ENCODE data around the gene AP1G1. TPM values are rescaled to one million over a fixed set of nuclear protein-coding genes. Genes with fewer than 3 reads are reported as not detected.
"Not testable (repeated sequence)": the region's sequence is repeated elsewhere in the genome, so short reads cannot be mapped to it uniquely, and the experiment has no call there.

Gene AP1G1
- total RNA-seq, 1 donor from 2014 or later = 72.7 TPM

DNA sequence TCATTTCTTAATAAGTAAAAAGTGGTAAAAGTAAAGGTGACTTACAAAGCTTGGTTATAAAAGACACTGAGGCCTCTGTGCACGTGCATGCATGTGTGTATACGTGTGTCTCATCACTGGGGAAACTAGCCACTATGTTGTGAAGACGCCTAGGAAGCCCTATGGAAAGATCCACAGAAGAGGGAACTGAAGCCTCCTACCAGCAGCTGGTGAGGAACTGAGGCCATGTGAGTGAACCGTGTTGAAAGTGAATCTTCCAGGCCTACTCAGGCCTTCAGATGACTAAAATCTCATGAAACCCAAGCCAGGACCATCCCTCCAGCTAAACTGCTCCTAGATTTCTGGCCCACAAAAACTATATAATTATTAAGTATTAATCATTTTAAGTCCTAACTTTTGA, 107.8 kb downstream of the AP1G1 start:
- Mint-ChIP-seq H3K4me3 (ENCODE audit: unreplicated experiment) (no peak overlapping the region), H3K36me3 (ENCODE audit: unreplicated experiment) (peaks cover 14% of the 10 kb centered on the region)

GRCh38 chr16:71698491-71698890, 110.1 kb downstream of the AP1G1 start:
- Mint-ChIP-seq H3K9me3 (ENCODE audit: unreplicated experiment) (no peaks in the 10 kb centered on the region), H3K36me3 (ENCODE audit: unreplicated experiment) (peaks cover 15% of the 10 kb centered on the region), H3K27ac (ENCODE audit: unreplicated experiment) (no peak overlapping the region), H3K4me1 (ENCODE audit: unreplicated experiment) (no peaks in the 10 kb centered on the region), H3K27me3 (ENCODE audit: unreplicated experiment) (no peaks in the 10 kb centered on the region), H3K4me3 (ENCODE audit: unreplicated experiment) (no peak overlapping the region)
- no peak for DNase-seq (ENCODE audit: extremely low spot score, unreplicated experiment)
- no peak for TF ChIP-seq CTCF (IDR thresholded peaks at IDR 0.05)

More for the DNA sequence above, 107.8 kb downstream of the AP1G1 start:
- Mint-ChIP-seq H3K27me3 (ENCODE audit: unreplicated experiment) (no peaks in the 10 kb centered on the region), H3K4me1 (ENCODE audit: unreplicated experiment) (peaks cover 3% of the 10 kb centered on the region), H3K9me3 (ENCODE audit: unreplicated experiment) (no peaks in the 10 kb centered on the region), H3K27ac (ENCODE audit: unreplicated experiment) (no peak overlapping the region)
- TF ChIP-seq CTCF (IDR thresholded peaks at IDR 0.05) = no peak
- no peak for DNase-seq (ENCODE audit: extremely low spot score, unreplicated experiment)

DNA sequence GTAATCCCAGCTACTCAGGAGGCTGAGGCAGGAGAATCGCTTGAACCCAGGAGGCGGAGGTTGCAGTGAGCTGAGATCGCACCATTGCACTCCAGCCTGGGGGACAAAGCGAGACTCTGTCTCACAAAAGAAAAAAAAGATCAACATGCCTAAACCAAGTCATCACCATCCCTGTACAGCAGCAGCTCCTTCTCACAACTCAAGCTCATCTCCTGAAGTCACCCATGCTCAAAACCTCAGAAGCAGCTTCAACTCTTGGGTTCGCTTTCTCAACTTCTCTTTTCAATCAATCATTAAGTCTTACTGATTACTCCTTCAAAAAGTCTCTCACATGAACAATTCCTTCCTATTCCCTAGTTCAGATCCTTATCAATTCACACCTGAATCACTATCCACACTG, 115.5 kb downstream of the AP1G1 start:
- Mint-ChIP-seq H3K36me3 (ENCODE audit: unreplicated experiment) (peaks cover 28% of the 10 kb centered on the region), H3K27ac (ENCODE audit: unreplicated experiment) (no peak overlapping the region), H3K4me3 (ENCODE audit: unreplicated experiment) (no peak overlapping the region), H3K4me1 (ENCODE audit: unreplicated experiment) (no peaks in the 10 kb centered on the region), H3K27me3 (ENCODE audit: unreplicated experiment) (no peaks in the 10 kb centered on the region), H3K9me3 (ENCODE audit: unreplicated experiment) (no peaks in the 10 kb centered on the region)
- DNase-seq (ENCODE audit: extremely low spot score, unreplicated experiment) = no peak
- no peak for TF ChIP-seq CTCF (IDR thresholded peaks at IDR 0.05)

- no peak for TF ChIP-seq CTCF (IDR thresholded peaks at IDR 0.05)
- Mint-ChIP-seq H3K27me3 (ENCODE audit: unreplicated experiment) (no peaks in the 10 kb centered on the region), H3K4me3 (ENCODE audit: unreplicated experiment) (no peak overlapping the region), H3K27ac (ENCODE audit: unreplicated experiment) (no peak overlapping the region), H3K4me1 (ENCODE audit: unreplicated experiment) (no peaks in the 10 kb centered on the region), H3K9me3 (ENCODE audit: unreplicated experiment) (no peaks in the 10 kb centered on the region), H3K36me3 (ENCODE audit: unreplicated experiment) (peaks cover 37% of the 10 kb centered on the region)
- no peak for DNase-seq (ENCODE audit: extremely low spot score, unreplicated experiment)
These were observed 118.7 kb downstream of the AP1G1 start for GRCh38 chr16:71689901-71690300.

DNA sequence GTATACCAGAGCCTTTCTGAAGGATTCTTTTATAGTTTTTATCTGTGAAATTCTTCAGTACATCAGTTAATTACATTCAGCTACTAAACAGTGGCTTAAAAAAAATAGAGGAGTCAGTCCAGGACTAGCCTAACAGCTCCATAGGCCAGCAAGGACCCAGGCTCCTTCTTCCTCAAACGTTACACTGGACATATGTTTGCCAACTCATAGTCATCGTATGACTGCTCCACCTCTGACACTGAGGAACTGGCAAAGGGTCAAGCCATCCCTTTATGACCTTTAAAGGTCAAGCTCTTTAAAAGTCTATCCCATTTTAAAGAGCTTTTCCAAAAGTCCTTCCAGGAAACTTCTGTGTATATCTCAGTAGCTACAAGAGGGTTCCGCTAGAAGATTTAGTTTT, 120.8 kb downstream of the AP1G1 start:
- no peak for DNase-seq (ENCODE audit: extremely low spot score, unreplicated experiment)
- no peaks in the 10 kb centered on the region for H3K27me3 Mint-ChIP-seq (ENCODE audit: unreplicated experiment)
- no peaks in the 10 kb centered on the region for H3K9me3 Mint-ChIP-seq (ENCODE audit: unreplicated experiment)
- H3K4me1 Mint-ChIP-seq (ENCODE audit: unreplicated experiment) = no peaks in the 10 kb centered on the region
- H3K4me3 Mint-ChIP-seq (ENCODE audit: unreplicated experiment) = no peak overlapping the region
- no peak overlapping the region for H3K27ac Mint-ChIP-seq (ENCODE audit: unreplicated experiment)
- TF ChIP-seq CTCF (IDR thresholded peaks at IDR 0.05) = no peak
- H3K36me3 Mint-ChIP-seq (ENCODE audit: unreplicated experiment) = peaks cover 51% of the 10 kb centered on the region

- not testable (repeated sequence) for H3K9me3 Mint-ChIP-seq (ENCODE audit: unreplicated experiment); DNase-seq (ENCODE audit: extremely low spot score, unreplicated experiment); H3K27me3 Mint-ChIP-seq (ENCODE audit: unreplicated experiment); H3K27ac Mint-ChIP-seq (ENCODE audit: unreplicated experiment); H3K4me1 Mint-ChIP-seq (ENCODE audit: unreplicated experiment); H3K4me3 Mint-ChIP-seq (ENCODE audit: unreplicated experiment)
- peaks cover 59% of the 10 kb centered on the region for H3K36me3 Mint-ChIP-seq (ENCODE audit: unreplicated experiment)
These were observed 124.4 kb downstream of the AP1G1 start for GRCh38 chr16:71684280-71684679.
